HG02642 (cell line): ENCODE data around the gene INO80E.

ENCODE experiments used
- ATAC-seq: cut with Tn5 transposase; IDR thresholded peaks from one replicate; pipeline ENCODE4 v1.9.1; 2021; ENCODE audit warnings: mild to moderate bottlenecking; ENCODE audit not compliant: unreplicated experiment, poor library complexity

INO80E gene

DNA sequence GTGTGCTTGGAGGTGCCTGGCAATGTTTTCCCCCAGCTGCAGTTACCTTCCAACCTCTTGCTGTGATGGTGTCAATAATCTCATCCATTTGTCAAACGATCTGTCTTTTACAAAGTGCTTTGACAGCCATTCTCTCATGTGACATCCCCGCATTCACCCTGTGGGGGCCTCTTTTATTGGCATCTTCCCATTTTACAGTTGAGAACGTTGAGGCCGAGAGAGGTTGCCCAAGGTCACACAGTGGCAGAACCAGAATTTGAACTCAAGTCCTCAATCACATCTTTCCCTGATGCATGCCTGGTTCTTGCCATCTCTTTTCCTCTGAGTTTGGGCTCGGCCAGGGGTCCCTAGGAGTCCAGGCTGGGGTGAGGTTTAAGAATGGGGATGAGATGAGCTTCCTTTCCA, 20.9 kb upstream of the INO80E start:
- ATAC-seq: no peak

DNA sequence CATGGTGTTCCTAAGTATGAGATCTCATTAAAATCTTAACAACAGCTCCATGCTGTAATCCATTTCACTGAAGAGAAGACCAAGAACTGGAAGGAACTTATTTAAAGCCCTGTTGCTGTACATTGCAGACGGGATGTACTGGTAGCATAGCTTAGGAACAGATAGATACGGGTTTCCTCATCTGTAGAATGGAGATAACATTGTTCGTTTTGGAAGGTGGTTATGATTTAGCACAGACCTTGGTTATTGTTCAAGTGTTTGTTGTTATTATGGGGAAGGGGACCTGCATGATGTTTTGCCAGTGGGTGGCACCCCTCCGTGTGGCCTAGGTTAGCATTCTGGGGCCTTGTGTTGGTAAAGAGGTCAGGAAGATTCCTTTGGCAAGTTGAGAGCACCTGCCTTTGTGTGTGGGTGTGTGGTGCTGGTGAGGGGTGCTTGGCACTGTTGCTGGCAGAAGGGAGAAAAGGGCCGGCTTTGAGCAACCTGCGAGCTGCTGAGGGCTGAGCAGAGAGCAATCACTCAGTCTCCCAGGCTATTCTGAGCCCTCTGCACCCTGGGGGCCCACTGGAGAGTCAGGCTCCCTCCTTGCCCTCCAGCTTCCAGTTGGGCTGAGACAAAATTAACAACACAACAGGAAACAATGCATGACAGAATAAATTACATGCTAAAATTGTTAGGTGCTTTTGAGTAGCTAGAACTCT, 20.1 kb upstream of the INO80E start:
- no peak for ATAC-seq

DNA sequence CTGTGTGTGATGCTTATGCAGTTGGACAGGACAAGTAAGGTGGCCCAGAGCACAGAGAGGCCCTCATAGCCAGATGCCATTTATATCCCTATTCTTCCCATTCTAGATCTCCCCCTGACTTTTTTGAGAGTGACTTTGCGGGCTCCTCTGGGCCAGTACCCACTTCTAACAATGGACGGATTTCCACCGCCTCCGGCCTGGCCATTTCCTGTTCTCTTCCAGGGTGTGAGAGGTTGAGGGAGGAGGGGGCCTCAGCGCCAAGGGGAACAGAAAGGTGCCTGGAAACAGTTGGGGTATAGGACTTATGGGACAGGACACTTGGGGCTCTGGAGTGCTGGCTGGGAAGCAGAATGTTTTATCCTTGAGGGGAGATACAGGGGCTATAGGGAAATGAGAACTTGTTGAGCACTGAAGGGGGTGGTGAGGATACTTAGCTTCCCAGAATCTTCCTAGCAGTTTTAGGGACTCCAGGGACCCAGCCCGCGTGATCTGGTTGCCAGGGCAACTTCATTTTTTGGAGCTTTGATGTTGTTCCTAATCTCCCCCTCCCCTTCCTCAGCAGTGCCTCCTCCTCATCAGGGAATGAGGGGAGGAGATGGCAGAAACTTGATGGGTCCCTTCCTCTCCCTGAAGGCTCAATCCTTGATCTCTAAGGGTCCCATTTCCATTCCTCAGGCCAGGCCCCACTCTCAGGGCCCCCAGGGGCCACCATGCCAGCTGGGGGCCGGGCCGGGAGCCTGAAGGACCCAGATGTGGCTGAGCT, 18.8 kb upstream of the INO80E start:
- ATAC-seq: no peak

DNA sequence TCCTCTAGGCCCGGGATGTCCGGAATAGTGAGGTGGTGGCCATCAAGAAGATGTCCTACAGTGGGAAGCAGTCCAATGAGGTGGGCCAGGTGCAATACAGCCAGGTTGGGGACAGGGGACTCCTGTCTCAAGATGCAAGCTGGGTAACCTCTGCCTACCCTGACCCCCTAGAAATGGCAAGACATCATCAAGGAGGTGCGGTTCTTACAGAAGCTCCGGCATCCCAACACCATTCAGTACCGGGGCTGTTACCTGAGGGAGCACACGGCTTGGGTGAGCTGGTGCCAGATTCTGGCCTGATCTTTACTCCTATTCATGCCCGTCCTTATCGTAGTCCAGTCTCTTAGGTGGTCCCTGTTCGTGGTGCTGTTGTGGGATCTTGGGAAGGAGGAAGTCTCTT, 18.0 kb upstream of the INO80E start:
- no peak for ATAC-seq

DNA sequence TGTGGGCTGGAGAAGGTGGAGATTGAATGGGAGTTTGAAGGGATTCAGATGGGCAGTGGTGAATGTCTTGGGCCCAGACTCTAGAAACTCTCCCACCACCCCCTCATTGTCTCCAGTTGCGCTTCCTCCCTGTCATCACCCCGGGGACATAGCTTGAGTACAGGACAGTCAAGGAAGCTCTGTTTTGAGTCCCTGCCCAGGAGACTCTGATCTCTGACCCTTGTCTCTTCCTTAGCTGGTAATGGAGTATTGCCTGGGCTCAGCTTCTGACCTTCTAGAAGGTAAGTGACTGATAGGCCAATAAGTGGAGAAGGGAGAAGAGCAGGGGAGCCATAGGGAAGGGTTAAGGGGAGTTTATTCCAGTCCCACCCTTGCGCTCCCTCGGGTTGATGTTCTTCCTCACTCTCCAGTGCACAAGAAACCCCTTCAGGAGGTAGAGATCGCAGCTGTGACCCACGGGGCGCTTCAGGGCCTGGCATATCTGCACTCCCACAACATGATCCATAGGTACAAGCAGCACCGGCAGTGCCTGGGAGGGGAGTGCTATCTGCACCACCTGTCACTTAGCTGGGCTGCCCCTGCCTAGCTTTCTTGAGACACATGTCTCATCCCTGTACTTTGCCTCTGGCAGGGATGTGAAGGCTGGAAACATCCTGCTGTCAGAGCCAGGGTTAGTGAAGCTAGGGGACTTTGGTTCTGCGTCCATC, 17.3 kb upstream of the INO80E start:
- no peak for ATAC-seq

DNA sequence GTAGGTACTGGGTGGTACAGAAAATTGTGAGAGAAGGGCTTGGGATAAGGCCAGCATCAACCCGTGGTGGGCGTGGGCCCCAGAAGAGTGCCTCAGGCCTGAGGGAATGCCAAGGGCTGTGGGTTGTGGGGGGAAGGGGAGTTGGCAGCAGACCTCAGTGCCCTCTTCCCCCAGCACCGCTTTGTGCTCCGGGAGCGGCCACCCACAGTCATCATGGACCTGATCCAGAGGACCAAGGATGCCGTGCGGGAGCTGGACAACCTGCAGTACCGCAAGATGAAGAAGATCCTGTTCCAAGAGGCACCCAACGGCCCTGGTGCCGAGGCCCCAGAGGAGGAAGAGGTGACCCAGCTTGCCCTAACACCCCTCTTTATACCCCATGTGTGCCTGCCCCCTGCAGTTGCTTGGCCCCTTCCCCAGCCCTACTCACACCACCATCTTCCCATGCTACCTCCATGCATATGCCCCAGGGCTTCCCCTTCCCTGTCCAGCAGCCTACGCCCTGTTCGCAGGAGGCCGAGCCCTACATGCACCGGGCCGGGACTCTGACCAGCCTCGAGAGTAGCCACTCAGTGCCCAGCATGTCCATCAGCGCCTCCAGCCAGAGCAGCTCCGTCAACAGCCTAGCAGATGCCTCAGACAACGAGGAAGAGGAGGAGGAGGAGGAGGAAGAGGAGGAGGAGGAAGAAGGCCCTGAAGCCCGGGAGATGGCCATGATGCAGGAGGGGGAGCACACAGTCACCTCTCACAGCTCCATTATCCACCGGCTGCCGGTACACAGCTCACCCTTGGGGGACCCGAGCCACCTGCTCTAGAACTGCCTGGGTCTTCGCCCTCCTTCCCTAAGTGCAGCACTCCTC, 13.3 kb upstream of the INO80E start:
- no peak for ATAC-seq

DNA sequence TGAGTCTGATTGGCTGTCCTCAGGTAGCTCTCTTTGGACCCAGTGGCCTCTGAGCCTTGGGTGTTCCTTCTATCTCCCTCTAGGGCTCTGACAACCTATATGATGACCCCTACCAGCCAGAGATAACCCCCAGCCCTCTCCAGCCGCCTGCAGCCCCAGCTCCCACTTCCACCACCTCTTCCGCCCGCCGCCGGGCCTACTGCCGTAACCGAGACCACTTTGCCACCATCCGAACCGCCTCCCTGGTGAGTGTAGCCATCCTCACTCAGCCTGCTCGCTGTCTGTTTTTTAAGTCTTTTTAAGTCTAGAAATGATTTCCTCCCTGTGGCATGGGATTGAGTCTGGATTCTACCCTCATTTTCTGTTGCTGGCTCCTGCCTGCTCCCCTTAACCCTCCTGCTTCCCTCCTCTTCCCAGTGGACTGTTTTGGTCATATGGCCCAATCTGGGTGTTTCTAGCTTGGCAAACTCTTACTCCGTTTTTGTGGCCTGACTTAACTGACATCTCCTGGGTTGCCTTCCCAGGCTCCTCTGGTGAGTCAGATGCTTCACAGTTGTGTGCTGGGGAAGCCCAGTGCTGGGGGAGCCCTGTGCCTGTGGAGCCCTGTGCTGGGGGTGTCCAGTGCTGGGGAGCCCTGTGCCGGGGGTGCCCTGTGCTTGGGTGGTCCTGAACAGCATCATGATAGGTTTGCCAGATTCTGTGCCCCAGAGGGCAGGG, 12.5 kb upstream of the INO80E start:
- no peak for ATAC-seq

DNA sequence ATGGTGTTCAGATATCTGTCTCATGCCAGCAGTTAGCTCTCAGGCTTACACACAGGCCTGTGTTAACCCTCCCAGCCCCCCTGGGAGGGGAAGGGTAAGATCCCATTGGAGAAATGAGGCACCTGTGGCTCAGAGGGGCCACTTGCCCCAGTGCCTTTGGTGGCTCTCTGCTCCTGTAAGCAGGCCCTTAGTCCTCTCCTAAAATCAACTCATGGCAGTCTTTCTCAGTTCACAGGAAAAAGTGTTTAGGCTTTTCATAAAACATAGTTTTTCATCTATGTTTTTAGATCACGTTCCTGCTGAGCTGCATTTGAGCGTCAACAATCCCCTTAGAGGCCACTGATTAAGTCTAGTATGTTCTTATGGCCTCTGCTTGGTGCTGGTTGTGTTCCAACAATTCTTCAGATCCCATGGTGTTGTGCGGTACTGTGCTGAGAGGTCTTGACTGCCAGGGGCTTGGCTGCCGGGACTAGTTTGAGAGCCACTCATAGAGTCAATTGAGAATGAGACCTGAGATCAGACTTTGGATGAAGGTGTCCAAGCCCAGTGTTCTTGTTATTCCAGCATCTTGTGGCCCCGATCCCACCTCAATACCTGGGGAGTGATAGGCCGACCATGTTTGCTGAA, 11.8 kb upstream of the INO80E start:
- no peak for ATAC-seq

DNA sequence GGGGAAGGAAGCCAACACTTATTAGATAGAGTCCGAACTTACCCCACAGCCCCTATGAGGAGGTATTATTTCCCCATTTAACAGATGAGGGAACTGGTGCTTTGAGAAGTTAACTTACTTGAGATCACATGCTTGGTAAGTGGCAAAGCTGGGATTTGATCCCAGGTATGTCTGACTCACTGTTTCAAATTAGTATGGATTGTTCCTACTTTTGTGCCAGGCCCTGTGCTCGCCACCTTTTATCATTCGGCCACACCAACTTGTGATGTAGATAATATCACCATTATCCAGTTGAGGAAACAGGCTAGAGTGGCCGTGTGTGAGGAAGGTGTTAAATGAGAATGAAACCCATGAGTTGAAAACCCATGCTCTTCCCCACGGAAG, 11.3 kb upstream of the INO80E start:
- no peak for ATAC-seq

DNA sequence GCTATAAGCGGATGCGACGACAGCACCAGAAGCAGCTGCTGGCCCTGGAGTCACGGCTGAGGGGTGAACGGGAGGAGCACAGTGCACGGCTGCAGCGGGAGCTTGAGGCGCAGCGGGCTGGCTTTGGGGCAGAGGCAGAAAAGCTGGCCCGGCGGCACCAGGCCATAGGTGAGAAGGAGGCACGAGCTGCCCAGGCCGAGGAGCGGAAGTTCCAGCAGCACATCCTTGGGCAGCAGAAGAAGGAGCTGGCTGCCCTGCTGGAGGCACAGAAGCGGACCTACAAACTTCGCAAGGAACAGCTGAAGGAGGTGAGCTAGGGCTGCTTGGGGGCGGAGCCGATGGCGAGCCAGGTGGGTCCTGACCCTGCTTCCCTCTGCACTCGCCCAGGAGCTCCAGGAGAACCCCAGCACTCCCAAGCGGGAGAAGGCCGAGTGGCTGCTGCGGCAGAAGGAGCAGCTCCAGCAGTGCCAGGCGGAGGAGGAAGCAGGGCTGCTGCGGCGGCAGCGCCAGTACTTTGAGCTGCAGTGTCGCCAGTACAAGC, 10.7 kb upstream of the INO80E start:
- no peak for ATAC-seq

DNA sequence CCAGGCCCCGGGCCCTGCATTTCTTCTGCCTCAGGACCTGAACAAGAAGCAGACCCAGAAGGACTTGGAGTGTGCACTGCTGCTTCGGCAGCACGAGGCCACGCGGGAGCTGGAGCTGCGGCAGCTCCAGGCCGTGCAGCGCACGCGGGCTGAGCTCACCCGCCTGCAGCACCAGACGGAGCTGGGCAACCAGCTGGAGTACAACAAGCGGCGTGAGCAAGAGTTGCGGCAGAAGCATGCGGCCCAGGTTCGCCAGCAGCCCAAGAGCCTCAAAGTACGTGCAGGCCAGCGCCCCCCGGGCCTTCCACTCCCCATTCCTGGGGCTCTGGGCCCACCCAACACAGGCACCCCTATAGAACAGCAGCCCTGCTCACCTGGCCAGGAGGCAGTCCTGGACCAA, 9.8 kb upstream of the INO80E start:
- ATAC-seq: no peak

DNA sequence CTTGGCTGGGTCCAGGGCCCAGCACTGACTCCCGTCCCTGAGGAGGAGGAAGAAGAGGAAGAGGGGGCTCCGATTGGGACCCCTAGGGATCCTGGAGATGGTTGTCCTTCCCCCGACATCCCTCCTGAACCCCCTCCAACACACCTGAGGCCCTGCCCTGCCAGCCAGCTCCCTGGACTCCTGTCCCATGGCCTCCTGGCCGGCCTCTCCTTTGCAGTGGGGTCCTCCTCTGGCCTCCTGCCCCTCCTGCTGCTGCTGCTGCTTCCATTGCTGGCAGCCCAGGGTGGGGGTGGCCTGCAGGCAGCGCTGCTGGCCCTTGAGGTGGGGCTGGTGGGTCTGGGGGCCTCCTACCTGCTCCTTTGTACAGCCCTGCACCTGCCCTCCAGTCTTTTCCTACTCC, 9.1 kb upstream of the INO80E start:
- no peak for ATAC-seq

DNA sequence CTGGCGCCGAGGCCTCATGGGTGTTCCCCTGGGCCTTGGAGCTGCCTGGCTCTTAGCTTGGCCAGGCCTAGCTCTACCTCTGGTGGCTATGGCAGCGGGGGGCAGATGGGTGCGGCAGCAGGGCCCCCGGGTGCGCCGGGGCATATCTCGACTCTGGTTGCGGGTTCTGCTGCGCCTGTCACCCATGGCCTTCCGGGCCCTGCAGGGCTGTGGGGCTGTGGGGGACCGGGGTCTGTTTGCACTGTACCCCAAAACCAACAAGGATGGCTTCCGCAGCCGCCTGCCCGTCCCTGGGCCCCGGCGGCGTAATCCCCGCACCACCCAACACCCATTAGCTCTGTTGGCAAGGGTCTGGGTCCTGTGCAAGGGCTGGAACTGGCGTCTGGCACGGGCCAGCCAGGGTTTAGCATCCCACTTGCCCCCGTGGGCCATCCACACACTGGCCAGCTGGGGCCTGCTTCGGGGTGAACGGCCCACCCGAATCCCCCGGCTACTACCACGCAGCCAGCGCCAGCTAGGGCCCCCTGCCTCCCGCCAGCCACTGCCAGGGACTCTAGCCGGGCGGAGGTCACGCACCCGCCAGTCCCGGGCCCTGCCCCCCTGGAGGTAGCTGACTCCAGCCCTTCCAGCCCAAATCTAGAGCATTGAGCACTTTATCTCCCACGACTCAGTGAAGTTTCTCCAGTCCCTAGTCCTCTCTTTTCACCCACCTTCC, 8.5 kb upstream of the INO80E start:
- no peak for ATAC-seq

DNA sequence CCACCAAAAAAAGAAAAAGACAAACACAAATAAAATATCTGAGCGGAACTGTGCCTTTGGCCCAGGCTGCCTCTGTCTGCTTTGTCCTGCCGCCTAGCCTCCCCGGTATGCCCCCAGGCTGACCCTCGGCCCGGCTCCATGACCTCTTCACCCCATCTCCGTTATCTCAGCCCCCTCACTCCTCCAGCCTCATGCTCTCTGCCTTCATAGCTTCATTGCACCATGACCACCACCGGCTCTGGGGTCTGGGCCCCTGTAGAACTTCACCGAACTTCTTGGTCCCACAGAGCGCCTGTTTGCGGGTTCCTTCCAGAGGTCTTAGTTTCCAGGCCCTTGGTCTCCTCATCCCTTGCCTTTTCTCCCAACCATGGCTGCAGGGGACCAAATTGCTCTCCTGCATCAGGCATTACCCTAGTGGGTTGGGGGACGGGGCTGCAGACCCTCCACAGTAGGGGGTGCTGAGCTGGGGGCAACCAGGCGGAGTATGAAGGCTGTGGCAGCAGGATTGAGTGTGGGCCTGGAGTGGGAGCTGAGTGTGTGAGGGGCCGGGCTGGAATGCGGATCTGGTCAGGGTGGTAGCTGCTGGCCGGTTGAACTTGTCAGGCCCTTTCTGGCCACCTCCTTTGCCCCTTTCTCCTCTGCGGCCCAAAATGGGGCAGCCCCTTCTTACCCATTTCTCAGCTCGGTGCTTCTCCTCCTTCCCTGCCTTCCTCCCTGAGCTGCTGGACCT, 7.5 kb upstream of the INO80E start:
- no peak for ATAC-seq

DNA sequence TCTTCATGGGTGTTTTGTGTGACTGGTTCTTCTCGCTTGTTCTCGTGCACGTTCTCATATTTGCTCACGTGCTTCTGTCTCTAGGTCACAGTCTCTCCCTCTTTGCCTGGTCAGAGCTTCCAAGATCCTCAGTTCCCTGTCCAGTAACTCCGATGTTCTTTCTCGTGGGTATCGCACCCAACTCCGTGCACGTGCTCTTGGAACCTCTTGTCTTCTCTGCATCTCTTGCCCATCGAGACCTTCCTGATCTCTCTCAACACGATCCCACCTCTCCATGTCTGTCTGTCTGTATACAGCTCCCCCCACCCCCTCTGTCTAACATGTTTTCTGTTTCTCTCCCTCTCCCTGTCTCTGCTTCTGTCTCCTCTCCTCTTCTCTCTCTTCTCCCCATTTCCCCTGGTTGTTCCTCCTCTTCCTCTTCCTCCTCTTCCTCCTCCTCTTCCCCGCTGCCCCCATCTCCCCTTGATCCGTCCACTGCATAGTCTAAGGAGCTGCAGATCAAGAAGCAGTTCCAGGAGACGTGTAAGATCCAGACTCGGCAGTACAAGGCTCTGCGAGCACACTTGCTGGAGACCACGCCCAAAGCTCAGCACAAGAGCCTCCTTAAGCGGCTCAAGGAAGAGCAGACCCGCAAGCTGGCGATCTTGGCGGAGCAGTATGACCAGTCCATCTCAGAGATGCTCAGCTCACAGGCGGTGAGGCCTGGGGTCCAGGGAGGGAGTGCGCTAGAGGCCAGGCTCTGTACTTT, 6.8 kb upstream of the INO80E start:
- no peak for ATAC-seq

DNA sequence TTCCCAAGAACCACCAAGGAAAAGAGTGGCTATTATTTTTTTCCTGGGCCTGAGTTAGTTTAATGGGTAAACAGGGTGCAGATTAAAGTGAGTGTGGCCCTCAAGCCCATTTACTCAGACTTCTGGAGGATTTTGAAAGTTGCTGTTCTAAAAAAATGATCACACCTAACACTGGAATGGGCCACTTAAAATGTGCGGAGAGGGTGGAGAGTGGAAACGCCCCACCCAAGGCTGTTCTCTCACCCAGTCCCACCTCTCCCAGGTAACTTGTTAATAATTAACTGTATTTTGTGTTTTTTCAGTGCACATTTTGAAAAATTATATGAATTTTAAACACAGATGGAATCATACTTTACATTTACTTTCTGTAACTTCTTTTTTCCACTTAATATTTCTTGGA, 6.0 kb upstream of the INO80E start:
- no peak for ATAC-seq

DNA sequence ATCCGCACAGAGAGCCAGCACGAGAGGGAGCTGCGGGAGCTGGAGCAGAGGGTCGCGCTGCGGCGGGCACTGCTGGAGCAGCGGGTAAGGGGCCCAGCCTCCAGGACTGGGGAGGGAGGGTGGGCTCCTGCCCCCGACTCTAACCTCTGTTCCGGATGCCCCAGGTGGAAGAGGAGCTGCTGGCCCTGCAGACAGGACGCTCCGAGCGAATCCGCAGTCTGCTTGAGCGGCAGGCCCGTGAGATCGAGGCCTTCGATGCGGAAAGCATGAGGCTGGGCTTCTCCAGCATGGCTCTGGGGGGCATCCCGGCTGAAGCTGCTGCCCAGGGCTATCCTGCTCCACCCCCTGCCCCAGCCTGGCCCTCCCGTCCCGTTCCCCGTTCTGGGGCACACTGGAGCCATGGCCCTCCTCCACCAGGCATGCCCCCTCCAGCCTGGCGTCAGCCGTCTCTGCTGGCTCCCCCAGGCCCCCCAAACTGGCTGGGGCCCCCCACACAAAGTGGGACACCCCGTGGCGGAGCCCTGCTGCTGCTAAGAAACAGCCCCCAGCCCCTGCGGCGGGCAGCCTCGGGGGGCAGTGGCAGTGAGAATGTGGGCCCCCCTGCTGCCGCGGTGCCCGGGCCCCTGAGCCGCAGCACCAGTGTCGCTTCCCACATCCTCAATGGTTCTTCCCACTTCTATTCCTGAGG, 5.0 kb upstream of the INO80E start:
- ATAC-seq: no peak
